ENCODE measurements around the gene TAAR8. TPM values are rescaled to one million over a fixed set of nuclear protein-coding genes. Genes with fewer than 3 reads are reported as not detected.

The TAAR8 gene
- total and polyA plus RNA-seq, 2 experiments from 2014 or later = not detected

GRCh38 chr6:132567566-132567965 lies 15.1 kb downstream of the TAAR8 start:
- peak overlapping the region; percentile 32; the same call in 1 of the 2 replicates for H3K27ac Mint-ChIP-seq
- Histone ChIP-seq H2AFZ (peak overlapping the region; percentile 16), H3K36me3 (ENCODE audit: insufficient read depth) (no peaks in the 10 kb centered on the region), H3K4me1 (ENCODE audit: insufficient read depth) (peaks cover 31% of the 10 kb centered on the region), H3K9me2 (ENCODE audit: insufficient read depth) (no peaks in the 10 kb centered on the region), H3K27me3 (ENCODE audit: insufficient read depth) (no peaks in the 10 kb centered on the region), H3K4me3 (no peak overlapping the region), H3K27ac (ENCODE audit: low read depth) (0 out of 2 replicates have a peak overlapping the region, but pooled peaks have one; percentile 16), H3K4me2 (no peak overlapping the region), H3K79me2 (replicated peaks; ENCODE audit: insufficient read depth) (no peaks in the 10 kb centered on the region), H3F3A (replicated peaks; ENCODE audit: low read depth) (no peaks in the 10 kb centered on the region), H4K20me1 (replicated peaks; ENCODE audit: insufficient read depth) (no peaks in the 10 kb centered on the region)
- no peak for TF ChIP-seq EZH2 (IDR thresholded peaks at IDR 0.05; ENCODE audit: low read depth, unreplicated experiment)
- TF ChIP-seq STAT1 (IDR thresholded peaks at IDR 0.05; ENCODE audit: unreplicated experiment) = no peak
- TF ChIP-seq ETS1 (IDR thresholded peaks at IDR 0.05) = no peak
- TF ChIP-seq NANOG (IDR thresholded peaks at IDR 0.05; ENCODE audit: borderline replicate concordance) = no peak
- TF ChIP-seq REST (IDR thresholded peaks at IDR 0.05; ENCODE audit: unreplicated experiment) = no peak
- TF ChIP-seq EZH2phosphoT487 (IDR thresholded peaks at IDR 0.05; ENCODE audit: unreplicated experiment) = no peak
- TF ChIP-seq CREB1 (CRISPR knock-in tag; IDR thresholded peaks at IDR 0.05; ENCODE audit: low read depth) = no peak
- TF ChIP-seq ZNF462 (CRISPR knock-in tag; IDR thresholded peaks at IDR 0.05) = no peak
- TF ChIP-seq CTCF (conservative IDR thresholded peaks at IDR 0.05; ENCODE audit: low read depth in 2 of 2) = no peak
- no peak for TF ChIP-seq JUNB (IDR thresholded peaks at IDR 0.05; ENCODE audit: unreplicated experiment)
- TF ChIP-seq ZNF331 (CRISPR knock-in tag; IDR thresholded peaks at IDR 0.05; ENCODE audit: low read depth) = no peak
- no peak for TF ChIP-seq POLR2AphosphoS5 (IDR thresholded peaks at IDR 0.05; ENCODE audit: low read depth)
- no peak for TF ChIP-seq ZNF114 (CRISPR knock-in tag; IDR thresholded peaks at IDR 0.05)
- H3K4me1 Mint-ChIP-seq = peaks cover 37% of the 10 kb centered on the region
- DNase-seq (ENCODE audit: low spot score) (no peak), ATAC-seq (no peak)
- no peaks in the 10 kb centered on the region for H3K36me3 Mint-ChIP-seq (ENCODE audit: low read depth)
- peaks cover 3% of the 10 kb centered on the region for H3K27me3 Mint-ChIP-seq (ENCODE audit: insufficient read depth, low read depth, poor library complexity)
- no peaks in the 10 kb centered on the region for H3K9me3 Mint-ChIP-seq
- no peak overlapping the region for H3K4me3 Mint-ChIP-seq
